GM23338 (cell line): ENCODE data around the gene ETV2. TPM values are rescaled to one million over a fixed set of nuclear protein-coding genes. Genes with fewer than 3 reads are reported as not detected.

Source experiments
- ATAC-seq: fragments of 200-7000 bp; cut with Tn5 transposase; 3 replicates; pipeline ENCODE4 v1.9.1; 2020
- DNase-seq: peaks from one replicate; pipeline ENCODE4 v3.0.0-alpha.2; 2015; ENCODE audit warnings: low spot score
- H2AFZ ChIP-seq: fragments of 200-600 bp; sonication (generic); 2 replicates; pipeline ENCODE4 v1.8.0; 2016; ENCODE audit warnings: antibody characterized with exemption, mild to moderate bottlenecking, moderate library complexity
- H3F3A ChIP-seq: fragments of 200-600 bp; sonication (generic); replicated peaks from 2 replicates; pipeline ENCODE4 v1.8.0; 2017; ENCODE audit warnings: antibody characterized with exemption, mixed run types, low read depth
- H3K27ac ChIP-seq: fragments of 200-600 bp; sonication (generic); 2 replicates; pipeline ENCODE4 v1.6.1; 2016; ENCODE audit warnings: low read depth
- H3K27me3 ChIP-seq: fragments of 200-600 bp; sonication (generic); 2 replicates; pipeline ENCODE4 v1.8.0; 2016; ENCODE audit warnings: mild to moderate bottlenecking, mixed run types, moderate library complexity; ENCODE audit not compliant: insufficient read depth
- H3K36me3 ChIP-seq: fragments of 200-600 bp; sonication (generic); 2 replicates; pipeline ENCODE4 v1.8.0; 2016; ENCODE audit warnings: mild to moderate bottlenecking; ENCODE audit not compliant: insufficient read depth
- H3K4me1 ChIP-seq: fragments of 200-600 bp; sonication (generic); 2 replicates; pipeline ENCODE4 v1.8.0; 2016; ENCODE audit warnings: mild to moderate bottlenecking, moderate library complexity; ENCODE audit not compliant: insufficient read depth
- H3K4me2 ChIP-seq: fragments of 200-600 bp; sonication (generic); 2 replicates; pipeline ENCODE4 v1.7.1; 2017; ENCODE audit warnings: mixed run types
- H3K4me3 ChIP-seq: fragments of 200-600 bp; sonication (generic); 2 replicates; pipeline ENCODE4 v1.6.1; 2016; ENCODE audit warnings: mixed run types
- H3K79me2 ChIP-seq: fragments of 200-600 bp; sonication (generic); replicated peaks from 2 replicates; pipeline ENCODE4 v1.8.0; 2017; ENCODE audit warnings: mild to moderate bottlenecking; ENCODE audit not compliant: insufficient read depth
- H3K9me2 ChIP-seq: fragments of 200-600 bp; sonication (generic); 2 replicates; pipeline ENCODE4 v1.8.0; 2017; ENCODE audit not compliant: insufficient read depth
- H4K20me1 ChIP-seq: fragments of 200-600 bp; sonication (generic); replicated peaks from 2 replicates; pipeline ENCODE4 v1.8.0; 2017; ENCODE audit warnings: mild to moderate bottlenecking; ENCODE audit not compliant: insufficient read depth
- H3K27ac Mint-ChIP-seq: 2 replicates; pipeline ENCODE4 v1.8.0; 2020; ENCODE audit warnings: inconsistent platforms, mild to moderate bottlenecking, moderate library complexity, mixed read lengths
- H3K27me3 Mint-ChIP-seq: 3 replicates; pipeline ENCODE4 v1.8.0; 2022; ENCODE audit warnings: low read depth, mild to moderate bottlenecking, moderate library complexity, mixed read lengths, inconsistent platforms; ENCODE audit not compliant: insufficient read depth, poor library complexity
- H3K36me3 Mint-ChIP-seq: 3 replicates; pipeline ENCODE4 v1.8.0; 2021; ENCODE audit warnings: low read depth, mild to moderate bottlenecking, inconsistent platforms, moderate library complexity, mixed read lengths
- H3K4me1 Mint-ChIP-seq: 3 replicates; pipeline ENCODE4 v1.8.0; 2020; ENCODE audit warnings: mild to moderate bottlenecking, inconsistent platforms, mixed read lengths
- H3K4me3 Mint-ChIP-seq: 3 replicates; pipeline ENCODE4 v1.8.0; 2021; ENCODE audit warnings: moderate library complexity, mild to moderate bottlenecking, inconsistent platforms, mixed read lengths
- H3K9me3 Mint-ChIP-seq: 3 replicates; pipeline ENCODE4 v1.8.0; 2020; ENCODE audit warnings: moderate library complexity, mild to moderate bottlenecking, inconsistent platforms, mixed read lengths
- CREB1 ChIP-seq: fragments of 250-450 bp; sonication (Bioruptor Pico); IDR thresholded peaks from 2 replicates; pipeline ENCODE4 v1.5.0; 2020; ENCODE audit warnings: low read depth, mild to moderate bottlenecking, moderate library complexity
- CTCF ChIP-seq, 2 experiments: fragments of 200-600 bp in 1 of 2; sonication (generic) in 1 of 2; conservative IDR thresholded peaks; 2 replicates each; pipeline versions ENCODE4 v1.5.1 to v1.6.1; 2016 to 2017; ENCODE audit warnings: antibody characterized with exemption in 2 of 2, low read depth in 2 of 2, mild to moderate bottlenecking in 2 of 2, moderate library complexity in 1 of 2
- EZH2 ChIP-seq: fragments of 200-600 bp; sonication (generic); IDR thresholded peaks from one replicate; pipeline ENCODE4 v1.8.0; 2017; ENCODE audit warnings: antibody characterized with exemption, mild to moderate bottlenecking, low read depth; ENCODE audit not compliant: unreplicated experiment
- EZH2phosphoT487 ChIP-seq: fragments of 200-600 bp; sonication (generic); IDR thresholded peaks from one replicate; pipeline ENCODE4 v1.8.1; 2018; ENCODE audit warnings: antibody characterized with exemption; ENCODE audit not compliant: unreplicated experiment
- JUNB ChIP-seq: IDR thresholded peaks from one replicate; pipeline ENCODE4 v1.6.1; 2016; ENCODE audit warnings: antibody characterized with exemption; ENCODE audit not compliant: unreplicated experiment
- NANOG ChIP-seq: IDR thresholded peaks from 2 replicates; pipeline ENCODE4 v1.6.1; 2016; ENCODE audit warnings: antibody characterized with exemption, borderline replicate concordance
- POLR2AphosphoS5 ChIP-seq: IDR thresholded peaks from 2 replicates; pipeline ENCODE4 v1.6.1; 2016; ENCODE audit warnings: antibody characterized with exemption, low read depth
- REST ChIP-seq: IDR thresholded peaks from one replicate; pipeline ENCODE4 v1.6.1; 2018; ENCODE audit warnings: antibody characterized with exemption; ENCODE audit not compliant: unreplicated experiment
- STAT1 ChIP-seq: IDR thresholded peaks from one replicate; pipeline ENCODE4 v1.6.1; 2016; ENCODE audit warnings: antibody characterized with exemption; ENCODE audit not compliant: unreplicated experiment
- ZNF114 ChIP-seq: fragments of 250-450 bp; sonication (Bioruptor Pico); IDR thresholded peaks from 2 replicates; pipeline ENCODE4 v1.5.0; 2020; ENCODE audit warnings: mild to moderate bottlenecking, moderate library complexity
- ZNF331 ChIP-seq: fragments of 250-450 bp; sonication (Bioruptor Pico); IDR thresholded peaks from 2 replicates; pipeline ENCODE4 v1.5.0; 2020; ENCODE audit warnings: low read depth, mild to moderate bottlenecking, moderate library complexity
- ZNF462 ChIP-seq: fragments of 250-450 bp; sonication (Bioruptor Pico); IDR thresholded peaks from 2 replicates; pipeline ENCODE4 v1.5.0; 2020; ENCODE audit warnings: mild to moderate bottlenecking, moderate library complexity
- polyA plus RNA-seq: library from polyadenylated mRNA; unstranded; fragments of >200 nt; fragmentation: Nextera tagmentation; extraction: Ambion mirVana; gene quantifications from 2 replicates; pipeline ENCODE4 v1.2.1, GENCODE V29; 2016
- total RNA-seq: library from RNA; depleted of rRNA; stranded (reverse); fragments of >200 nt; shearing (Covaris generic); gene quantifications from 2 replicates; pipeline ENCODE4 v1.2.3, GENCODE V29; 2014
- TF ChIP-seq, protein P1 (sequence below): IDR thresholded peaks from 2 replicates; pipeline ENCODE4 v1.6.1; 2016; ENCODE audit warnings: antibody characterized with exemption

Gene ETV2
- total and polyA plus RNA-seq, 2 experiments from 2014 or later: 0.87 to 1.5 TPM

GRCh38 chr19:35615036-35615435, 26.5 kb upstream of the ETV2 start:
- no peaks in the 10 kb centered on the region for H3K4me1 Mint-ChIP-seq
- no peaks in the 10 kb centered on the region for H3F3A ChIP-seq
- no peak overlapping the region for H3K4me3 Mint-ChIP-seq
- no peak for ATAC-seq
- H3K9me2 ChIP-seq: no peaks in the 10 kb centered on the region
- TF ChIP-seq, protein P1, sequence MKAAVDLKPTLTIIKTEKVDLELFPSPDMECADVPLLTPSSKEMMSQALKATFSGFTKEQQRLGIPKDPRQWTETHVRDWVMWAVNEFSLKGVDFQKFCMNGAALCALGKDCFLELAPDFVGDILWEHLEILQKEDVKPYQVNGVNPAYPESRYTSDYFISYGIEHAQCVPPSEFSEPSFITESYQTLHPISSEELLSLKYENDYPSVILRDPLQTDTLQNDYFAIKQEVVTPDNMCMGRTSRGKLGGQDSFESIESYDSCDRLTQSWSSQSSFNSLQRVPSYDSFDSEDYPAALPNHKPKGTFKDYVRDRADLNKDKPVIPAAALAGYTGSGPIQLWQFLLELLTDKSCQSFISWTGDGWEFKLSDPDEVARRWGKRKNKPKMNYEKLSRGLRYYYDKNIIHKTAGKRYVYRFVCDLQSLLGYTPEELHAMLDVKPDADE: no peak
- no peak for TF ChIP-seq STAT1
- TF ChIP-seq CTCF (conservative IDR thresholded peaks at IDR 0.05; ENCODE audit: low read depth in 2 of 2): no peak
- TF ChIP-seq ZNF114 (CRISPR knock-in tag): no peak
- no peak for TF ChIP-seq EZH2phosphoT487
- no peak for TF ChIP-seq ZNF462 (CRISPR knock-in tag)
- no peak for TF ChIP-seq REST
- no peak for TF ChIP-seq CREB1 (CRISPR knock-in tag)
- TF ChIP-seq NANOG: no peak
- no peak for TF ChIP-seq ZNF331 (CRISPR knock-in tag)
- no peak for TF ChIP-seq EZH2
- TF ChIP-seq POLR2AphosphoS5: no peak
- TF ChIP-seq JUNB: no peak
- no peak overlapping the region for H3K4me2 ChIP-seq
- peaks cover 14% of the 10 kb centered on the region for H3K36me3 Mint-ChIP-seq
- no peak overlapping the region for H3K27ac ChIP-seq
- H3K27me3 Mint-ChIP-seq: peaks cover 17% of the 10 kb centered on the region
- no peak overlapping the region for H2AFZ ChIP-seq
- H3K79me2 ChIP-seq: no peaks in the 10 kb centered on the region
- H3K27me3 ChIP-seq: no peaks in the 10 kb centered on the region
- no peaks in the 10 kb centered on the region for H3K4me1 ChIP-seq
- H3K27ac Mint-ChIP-seq: no peak overlapping the region
- no peak overlapping the region for H3K4me3 ChIP-seq
- no peaks in the 10 kb centered on the region for H4K20me1 ChIP-seq
- H3K36me3 ChIP-seq: no peaks in the 10 kb centered on the region
- H3K9me3 Mint-ChIP-seq: no peaks in the 10 kb centered on the region; the same call in 2 of the 3 replicates
- DNase-seq: no peak
